AG09319 (cell line): ENCODE data around the gene CDAN1.

Source experiments
- DNase-seq: peaks from one replicate; pipeline ENCODE4 v3.0.0-alpha.2; 2010; ENCODE audit warnings: low read depth; ENCODE audit errors: extremely low read depth
- TF ChIP-seq, protein P1 (sequence below): IDR thresholded peaks from 2 replicates; pipeline ENCODE4 v1.5.1; 2011; ENCODE audit warnings: low read depth, mild to moderate bottlenecking, inconsistent platforms, low read length, moderate library complexity

CDAN1 gene

DNA sequence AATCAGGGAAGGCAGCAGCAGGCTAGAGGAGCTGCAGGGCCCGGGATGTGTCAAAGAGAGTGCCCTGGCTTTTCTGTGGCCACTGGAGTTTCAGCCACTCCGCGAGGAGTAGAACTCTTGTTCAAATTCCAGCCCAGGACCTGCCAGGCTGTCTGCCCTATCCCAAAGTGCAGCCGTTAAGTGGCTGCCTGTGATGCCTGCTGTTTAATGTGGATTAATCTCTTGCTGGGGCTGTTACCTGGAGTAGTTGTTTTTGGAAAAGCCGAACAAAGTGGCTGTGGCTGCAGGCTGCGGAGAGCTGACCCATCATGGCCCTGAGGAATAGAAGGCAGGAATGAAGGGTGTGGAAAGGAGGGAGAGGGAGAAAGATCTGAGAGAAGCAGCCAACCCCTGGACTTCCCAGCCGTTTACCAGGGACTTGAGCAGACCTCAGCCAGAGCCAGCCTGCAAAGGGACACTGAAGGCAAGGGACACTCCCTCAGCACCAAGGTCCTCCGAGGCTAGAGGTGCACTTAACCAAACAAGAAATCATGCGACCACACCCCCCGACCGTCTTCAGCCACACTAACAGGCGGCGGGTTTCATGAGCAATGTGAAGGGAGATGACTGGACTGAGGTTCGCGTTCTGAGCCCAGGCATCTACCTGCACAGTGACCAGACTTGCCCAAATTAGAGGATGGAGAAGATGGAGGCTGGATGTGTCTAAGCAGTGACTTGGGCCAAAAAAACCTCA lies 4.7 kb downstream of the CDAN1 start:
- DNase-seq: no peak
- TF ChIP-seq, protein P1, sequence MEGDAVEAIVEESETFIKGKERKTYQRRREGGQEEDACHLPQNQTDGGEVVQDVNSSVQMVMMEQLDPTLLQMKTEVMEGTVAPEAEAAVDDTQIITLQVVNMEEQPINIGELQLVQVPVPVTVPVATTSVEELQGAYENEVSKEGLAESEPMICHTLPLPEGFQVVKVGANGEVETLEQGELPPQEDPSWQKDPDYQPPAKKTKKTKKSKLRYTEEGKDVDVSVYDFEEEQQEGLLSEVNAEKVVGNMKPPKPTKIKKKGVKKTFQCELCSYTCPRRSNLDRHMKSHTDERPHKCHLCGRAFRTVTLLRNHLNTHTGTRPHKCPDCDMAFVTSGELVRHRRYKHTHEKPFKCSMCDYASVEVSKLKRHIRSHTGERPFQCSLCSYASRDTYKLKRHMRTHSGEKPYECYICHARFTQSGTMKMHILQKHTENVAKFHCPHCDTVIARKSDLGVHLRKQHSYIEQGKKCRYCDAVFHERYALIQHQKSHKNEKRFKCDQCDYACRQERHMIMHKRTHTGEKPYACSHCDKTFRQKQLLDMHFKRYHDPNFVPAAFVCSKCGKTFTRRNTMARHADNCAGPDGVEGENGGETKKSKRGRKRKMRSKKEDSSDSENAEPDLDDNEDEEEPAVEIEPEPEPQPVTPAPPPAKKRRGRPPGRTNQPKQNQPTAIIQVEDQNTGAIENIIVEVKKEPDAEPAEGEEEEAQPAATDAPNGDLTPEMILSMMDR: no peak

DNA sequence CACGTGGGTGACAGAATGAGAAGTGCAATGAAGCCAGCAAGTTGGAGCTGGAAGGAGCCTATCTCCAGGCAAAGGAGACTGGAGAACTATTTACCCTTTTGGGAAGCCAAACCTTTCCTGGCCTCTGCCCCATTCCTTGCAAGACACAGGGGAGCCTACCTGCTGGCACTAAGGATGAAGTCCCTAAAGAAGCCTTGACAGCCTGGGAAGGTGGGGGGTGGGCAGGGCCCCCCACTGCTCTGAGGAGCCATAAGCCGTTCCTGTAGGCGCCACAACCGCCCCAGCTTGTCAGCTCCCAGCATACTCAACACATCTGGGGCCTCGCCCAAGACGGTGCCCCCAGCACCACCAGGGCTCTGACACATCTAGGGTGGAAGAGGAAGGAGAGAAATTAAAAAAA lies 5.5 kb downstream of the CDAN1 start:
- TF ChIP-seq, protein P1: no peak
- DNase-seq: no peak

DNA sequence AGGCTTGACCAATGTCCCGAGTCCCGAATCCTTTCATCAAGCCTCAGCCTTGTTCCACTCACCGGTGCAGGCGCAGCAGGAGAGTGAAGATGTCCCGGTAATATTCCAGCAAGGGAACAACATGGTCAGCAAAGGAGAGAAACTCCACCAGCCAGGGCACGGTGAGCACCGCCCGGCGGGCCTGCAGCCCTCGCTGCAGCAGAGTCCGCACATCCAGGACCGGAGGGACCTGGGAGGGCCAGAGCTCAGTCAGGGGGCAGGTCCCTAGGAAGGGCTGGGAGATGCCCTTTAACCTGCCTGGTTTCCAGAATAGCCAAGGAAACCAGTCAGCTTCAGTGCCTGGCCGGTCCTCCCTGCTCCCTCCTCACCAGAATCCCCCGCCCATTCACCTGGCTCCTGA lies 6.4 kb downstream of the CDAN1 start:
- TF ChIP-seq, protein P1: no peak
- no peak for DNase-seq

DNA sequence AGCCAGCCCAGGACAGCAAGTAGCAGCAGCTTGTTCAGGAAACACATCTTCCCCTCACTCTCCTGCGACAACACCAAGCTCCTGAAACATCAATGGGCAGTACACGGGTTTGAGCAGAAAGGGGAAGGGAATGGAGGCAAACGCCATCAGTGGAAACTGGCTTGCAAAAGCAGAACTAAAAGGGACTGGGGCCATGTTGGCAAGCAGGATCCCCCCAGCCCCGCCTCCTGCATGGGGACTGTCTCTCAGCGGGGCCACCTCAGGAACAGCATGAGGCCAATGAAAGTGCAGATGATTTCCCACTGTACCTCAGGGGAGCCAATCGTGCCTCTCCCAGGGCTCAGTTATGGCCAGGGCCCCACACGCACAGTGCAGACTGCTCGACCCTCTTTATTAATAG lies 6.8 kb downstream of the CDAN1 start:
- TF ChIP-seq, protein P1: no peak
- DNase-seq: no peak

DNA sequence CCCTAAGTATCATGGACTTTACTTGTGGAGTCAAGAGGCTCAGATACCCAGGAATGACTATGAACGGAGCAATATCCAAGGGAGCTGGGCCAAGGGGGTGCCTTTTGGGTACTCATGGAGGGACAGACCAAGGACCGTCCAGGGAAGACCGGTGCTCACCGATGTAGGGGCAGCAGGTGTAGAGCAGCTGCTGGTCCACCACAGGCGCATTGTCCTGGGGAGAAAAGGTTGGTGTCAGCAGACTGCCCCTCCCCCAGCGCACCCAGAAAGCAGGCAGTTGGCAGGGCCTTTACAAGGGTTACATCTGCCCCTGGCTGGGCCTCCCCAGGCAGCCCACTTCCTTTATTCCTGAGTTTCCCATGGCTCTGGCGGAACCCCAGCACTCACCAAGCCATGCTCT lies 7.5 kb downstream of the CDAN1 start:
- DNase-seq: no peak
- TF ChIP-seq, protein P1: no peak

DNA sequence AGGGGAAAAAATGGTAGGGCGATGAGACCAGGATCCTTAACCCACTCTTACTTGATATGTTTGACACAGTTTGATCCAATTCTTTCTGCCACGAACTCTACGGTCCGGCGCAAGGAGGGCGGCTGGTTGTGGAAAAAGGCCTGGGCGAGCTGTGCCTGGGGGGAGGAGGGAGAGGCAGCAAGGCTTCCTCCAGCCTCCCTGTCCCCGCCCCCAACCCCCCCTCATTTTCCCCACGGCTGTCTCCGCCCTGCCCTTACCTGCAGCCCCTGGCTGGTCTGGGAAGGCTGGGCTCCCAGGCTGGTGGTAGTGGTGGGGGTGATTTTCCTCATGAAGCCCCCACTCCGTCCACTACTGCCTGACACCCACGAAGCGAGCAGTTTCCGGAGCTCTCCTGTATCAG lies 8.0 kb downstream of the CDAN1 start:
- no peak for DNase-seq
- TF ChIP-seq, protein P1: no peak

DNA sequence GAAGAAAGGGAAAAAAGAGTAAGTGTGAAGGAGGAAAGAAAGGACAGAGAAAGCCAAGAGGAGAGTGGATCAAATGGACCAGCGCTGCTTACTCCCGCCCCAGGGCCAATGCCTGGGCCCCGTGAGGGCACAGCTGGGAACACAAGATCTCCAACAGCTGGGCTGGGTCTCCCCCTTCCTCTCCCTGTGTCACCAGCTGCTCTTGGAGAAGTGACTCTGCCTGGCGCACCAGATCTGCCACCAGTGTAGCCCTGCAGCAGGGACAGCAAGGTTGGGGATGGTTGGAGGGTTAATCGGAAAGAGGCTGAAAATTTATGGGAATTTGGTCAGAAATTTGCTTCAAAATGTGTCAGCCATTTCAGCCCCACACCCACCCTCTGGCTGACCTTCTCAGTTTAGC lies 8.4 kb downstream of the CDAN1 start:
- no peak for DNase-seq
- TF ChIP-seq, protein P1: no peak
